NCI-H146 treated with DMSO at 0.1 percent for 48 hours (cell line): ENCODE results near the gene SVEP1.
"Not testable (repeated sequence)": the region's sequence is repeated elsewhere in the genome, so short reads cannot be mapped to it uniquely, and the experiment has no call there.

Experiments used
- DNase-seq: peaks from one replicate; lab custom pipeline; 2025; ENCODE audit not compliant: unreplicated experiment; lab: John Stamatoyannopoulos, UW

Gene SVEP1

DNA sequence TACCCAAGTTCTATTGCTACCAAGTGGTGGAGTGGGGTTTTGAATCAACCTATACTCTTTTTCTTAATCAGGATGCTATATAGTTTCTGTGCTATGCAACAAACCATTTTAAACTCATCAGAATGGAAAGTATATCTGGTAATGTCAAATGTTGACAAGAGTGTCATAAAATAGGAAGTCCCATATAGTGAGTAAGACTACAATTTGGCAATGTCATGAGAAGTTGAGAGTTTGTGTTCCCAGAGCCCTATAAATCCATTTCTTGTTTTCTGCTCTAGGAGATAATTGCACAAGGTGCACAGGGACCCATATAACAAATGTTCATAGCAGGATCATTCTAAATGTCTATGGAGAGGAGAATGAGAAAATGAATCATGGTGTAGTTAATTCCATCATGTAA is 132.1 kb downstream of the SVEP1 start:
- no peak for DNase-seq

DNA sequence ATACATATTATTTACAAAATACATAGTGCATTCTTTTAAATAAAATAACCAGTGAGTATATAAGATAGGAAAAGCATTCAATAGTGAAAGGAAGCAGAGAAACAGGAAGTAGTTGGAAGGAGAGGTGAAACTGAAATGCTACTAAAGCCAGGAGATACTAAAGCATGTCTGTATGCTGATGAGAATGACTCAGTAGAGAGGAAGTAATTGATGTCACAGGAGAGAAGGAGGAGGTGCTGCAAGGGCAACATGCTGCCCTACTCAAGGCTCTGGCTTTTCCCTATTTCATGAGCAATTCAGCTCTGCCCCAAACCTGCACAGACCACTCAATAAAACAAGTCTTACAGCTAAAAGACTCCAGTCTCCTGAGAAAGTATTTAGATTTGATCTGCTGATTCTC is 133.4 kb downstream of the SVEP1 start:
- no peak for DNase-seq

DNA sequence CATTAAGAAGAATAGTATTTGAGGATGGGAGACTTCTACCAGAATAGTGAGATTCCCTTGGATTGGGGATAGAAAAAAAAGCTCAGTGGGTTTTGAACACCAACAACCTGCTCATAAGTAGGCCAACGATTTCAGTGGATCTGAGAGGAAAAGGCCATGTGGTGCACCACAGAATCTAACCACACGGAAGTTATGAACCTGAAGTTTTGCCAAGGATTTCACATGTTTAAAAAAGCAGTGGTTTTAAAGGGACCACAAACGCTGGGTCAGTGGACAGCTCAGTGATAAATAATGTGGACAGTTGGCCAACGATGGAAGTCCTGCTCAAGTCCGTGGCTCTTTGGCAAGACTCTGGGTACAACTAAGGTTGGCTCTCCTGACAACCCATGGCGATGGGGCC is 134.6 kb downstream of the SVEP1 start:
- no peak for DNase-seq

DNA sequence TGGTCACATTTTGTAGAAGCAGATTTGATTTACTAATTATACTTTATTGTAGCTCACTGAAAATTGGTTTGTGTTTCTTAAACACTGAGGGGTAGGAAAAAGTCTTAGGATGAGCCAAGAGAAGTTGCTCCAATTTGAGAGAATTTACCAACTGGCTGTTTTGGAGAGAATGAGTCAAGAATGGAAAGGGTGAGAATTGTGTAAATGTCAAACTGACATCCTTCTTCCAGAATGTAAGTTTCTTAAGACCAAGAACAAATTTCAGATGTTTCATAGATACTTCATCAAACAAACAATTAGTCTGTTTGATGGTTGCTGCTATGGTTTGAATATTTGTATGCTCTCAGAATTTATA is 135.7 kb downstream of the SVEP1 start:
- DNase-seq, result no peak

DNA sequence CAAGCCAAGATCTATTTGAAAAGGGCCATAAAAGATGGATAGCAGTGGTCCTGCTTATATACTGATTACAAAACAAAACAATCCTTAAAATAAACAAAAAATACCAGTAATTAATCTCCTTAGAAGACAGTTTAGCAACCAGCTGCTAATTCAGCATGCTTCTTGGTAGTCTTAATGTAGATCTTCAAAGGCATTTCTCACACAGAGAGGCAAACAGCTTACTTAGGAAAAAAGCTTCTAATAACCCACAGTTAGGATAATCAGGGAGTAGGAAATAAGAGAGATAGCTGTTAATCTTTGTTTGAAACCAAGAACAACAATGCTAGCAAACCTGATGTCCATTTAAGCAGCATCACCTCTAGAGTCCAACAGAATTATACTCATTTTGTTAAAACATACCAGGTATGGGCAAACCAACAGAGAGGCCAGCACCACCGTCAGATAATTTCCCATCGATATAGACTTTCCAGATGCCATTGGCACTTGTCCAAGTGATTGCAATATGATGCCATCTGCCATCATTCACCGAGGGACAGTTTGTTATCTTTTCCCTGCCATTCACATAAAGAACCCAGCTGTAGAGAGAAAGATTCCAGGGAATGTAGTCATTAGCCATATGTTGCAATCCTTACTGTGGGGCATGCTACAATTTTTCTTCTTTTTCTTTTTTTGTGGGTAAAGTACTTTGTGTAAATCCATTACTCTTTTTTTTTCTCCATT is 136.2 kb downstream of the SVEP1 start:
- no peak for DNase-seq

DNA sequence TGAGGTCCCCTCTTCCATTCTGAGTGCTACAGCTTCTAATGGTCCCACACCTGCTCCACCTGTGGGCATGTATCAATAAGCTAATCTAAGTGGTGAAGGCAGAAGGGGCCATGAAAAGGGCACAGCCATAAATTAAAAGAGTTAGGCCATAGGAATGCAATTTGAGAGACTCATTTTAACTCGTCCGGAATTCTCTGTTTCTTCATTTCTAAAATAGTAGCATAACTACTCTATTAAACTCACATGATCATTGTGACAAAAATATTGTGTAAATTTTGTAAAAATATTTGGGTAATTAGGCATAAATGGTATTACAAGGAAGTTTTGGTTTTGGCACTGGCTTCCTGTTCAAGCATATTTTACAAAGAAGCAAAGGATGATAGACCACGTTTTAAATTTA is 138.7 kb downstream of the SVEP1 start:
- no peak for DNase-seq

DNA sequence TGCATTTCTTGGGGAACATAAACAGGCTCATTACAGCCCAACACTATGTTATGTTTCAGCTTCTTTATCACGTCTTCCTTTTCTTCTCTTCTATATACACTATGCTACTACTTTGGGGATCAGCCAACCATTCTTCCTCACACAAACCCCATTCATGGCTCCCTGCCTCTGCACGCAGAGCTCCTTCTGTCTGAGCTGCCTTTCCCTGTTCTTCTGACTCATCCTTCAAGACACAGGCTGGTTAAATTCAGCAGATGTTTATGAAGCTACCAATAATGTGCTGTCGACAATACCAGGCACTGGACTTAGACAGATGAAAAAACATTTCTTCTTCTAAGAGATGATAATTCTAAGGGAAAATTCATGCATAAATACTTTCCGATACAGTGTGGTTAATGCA is 139.4 kb downstream of the SVEP1 start:
- DNase-seq, result no peak

DNA sequence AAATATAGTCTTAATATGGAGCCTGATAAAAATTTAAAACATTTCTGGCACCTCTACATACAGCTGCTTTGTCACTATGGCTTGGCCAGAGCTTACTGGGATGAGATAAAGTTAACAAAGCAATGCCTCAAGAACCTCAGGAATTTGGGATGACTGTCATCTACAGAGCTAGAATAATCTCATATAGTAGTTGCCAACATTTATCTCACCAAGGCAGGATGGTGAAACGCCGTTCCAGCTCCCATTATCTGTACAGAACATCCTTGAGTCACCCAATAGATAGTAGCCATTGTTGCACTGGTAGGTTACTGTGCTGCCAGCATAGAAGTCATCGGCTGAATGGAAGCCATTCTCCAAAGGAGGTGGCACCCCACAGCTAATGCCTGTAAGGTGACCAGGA is 147.3 kb downstream of the SVEP1 start:
- no peak for DNase-seq

DNA sequence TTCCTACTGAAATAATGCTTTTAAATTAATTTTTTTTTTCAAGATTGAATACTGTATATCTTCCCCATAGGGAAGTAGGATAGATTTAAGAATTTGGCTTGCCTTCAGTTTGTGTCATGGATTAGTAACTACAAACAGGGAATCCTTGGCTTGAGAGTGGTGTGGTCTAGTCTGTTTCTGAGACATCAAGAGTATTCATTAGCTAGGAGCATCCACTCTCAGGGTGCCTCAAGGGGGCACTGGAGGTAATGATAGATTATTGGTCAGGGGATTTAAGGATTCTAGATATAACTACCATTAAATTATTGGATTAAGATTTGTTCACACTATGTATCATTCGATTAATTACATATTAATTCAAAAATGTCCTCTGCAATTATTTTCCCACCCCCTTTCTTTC is 150.1 kb downstream of the SVEP1 start:
- no peak for DNase-seq

DNA sequence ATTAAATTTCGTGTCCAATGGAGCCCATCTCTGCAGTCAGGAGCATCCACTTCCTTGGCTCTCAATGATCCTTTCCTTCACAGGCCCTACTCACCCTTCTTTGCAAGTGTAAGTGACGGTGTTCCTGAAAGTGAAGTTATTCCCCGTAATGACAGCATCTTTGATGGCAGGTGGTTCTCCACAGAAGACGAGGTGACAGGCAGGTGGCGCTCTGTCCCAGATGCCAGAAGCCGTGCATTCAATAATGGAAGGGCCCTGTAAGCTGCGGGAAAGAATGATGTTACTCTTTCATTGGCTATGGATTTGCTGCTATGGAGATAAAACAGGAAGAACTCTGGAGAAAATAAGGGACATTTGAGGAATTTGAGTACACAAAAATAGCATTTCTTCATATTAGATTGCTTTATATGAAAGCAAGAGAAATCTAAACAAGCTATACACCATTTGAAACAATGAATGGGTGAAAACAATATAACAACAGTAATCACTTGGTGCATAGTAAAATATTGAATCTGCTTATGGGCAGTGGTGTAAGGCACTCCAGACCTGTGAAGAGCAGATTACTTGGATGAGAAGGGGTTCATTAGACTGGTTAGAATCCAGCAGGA is 151.9 kb downstream of the SVEP1 start:
- no peak for DNase-seq

DNA sequence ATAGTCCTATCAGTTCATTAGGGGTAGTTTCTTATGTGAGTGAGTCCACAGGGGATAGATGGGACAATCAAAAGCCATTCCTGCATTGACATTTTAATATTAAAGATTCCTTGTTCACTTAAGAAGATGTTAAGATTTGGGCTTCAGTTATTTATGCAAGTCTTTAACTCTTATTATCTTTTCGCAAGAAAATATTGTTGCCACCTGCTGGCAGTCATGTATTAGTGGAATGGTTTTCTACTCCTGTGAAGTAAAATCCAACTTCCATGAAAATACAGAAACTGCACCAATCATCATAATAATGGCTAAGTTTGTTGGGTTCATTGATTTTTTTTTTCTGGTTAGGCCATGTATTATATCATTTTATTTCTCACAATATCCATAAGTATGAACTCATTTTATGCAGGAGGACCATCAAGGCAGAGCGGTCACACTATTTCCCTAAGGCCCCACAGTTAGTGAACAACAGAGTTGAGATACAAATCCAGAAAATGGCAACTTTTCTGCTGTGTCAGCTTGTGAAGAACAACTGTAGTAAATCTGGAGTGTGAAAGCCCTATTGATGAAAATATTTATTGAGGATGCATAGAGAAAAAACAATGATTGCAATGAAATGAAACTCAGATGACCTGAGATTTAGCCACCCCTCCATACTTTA is 153.4 kb downstream of the SVEP1 start:
- no peak for DNase-seq

DNA sequence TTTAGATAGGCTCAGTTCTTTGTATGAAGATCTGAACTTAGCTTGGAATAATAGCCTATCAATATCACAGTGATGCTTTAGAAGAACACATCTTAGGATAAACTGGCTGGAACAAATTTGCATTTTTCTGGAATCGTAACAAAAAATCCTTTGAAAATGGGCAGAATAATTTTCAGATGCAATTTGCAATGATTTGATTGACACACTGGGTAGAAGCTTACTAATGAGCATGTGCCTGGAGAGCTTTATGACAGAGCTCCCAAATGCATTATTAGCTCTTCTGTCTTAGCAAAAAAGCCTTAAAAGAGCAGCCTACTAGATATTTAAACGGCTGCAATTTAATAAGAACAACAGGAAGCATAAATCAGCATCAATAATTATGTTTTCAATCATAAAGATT is 165.1 kb downstream of the SVEP1 start:
- no peak for DNase-seq

DNA sequence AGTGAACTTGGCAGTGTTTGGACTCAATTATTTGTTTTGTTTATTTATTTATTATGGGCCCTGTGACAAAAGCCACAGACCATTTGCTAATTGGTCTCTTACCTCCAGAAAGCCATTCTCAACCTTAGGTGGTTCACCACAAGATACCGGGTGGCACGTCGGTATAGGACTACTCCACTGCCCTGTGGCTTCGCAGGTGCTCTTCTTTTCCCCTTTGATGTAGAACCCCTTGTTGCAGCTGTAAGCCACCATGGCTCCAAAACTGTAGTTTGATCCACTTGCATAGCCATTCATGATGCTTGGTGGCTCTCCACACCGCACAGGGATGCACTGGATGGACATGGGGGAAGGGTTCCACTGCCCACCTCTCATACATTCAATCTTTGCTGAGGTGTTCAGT is 168.6 kb downstream of the SVEP1 start:
- DNase-seq, result no peak

DNA sequence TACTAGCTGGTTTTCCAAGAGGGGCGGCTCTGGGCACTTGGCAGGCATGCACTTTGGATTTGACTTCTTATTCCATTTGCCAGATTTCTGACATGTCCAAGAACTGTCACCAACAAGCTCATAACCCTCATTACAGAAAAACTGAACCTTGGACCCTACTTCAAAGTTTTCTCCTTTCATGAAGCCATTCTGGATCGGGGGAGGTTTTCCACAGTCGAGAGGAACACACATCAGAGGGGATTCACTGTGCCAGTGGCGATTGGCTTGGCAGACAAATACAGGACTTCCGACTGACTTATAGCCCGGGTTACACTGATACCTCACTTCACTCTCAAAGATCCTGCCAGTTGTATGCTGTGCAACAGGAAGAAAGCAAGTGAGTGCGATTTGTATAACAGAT is 170.9 kb downstream of the SVEP1 start:
- no peak for DNase-seq

DNA sequence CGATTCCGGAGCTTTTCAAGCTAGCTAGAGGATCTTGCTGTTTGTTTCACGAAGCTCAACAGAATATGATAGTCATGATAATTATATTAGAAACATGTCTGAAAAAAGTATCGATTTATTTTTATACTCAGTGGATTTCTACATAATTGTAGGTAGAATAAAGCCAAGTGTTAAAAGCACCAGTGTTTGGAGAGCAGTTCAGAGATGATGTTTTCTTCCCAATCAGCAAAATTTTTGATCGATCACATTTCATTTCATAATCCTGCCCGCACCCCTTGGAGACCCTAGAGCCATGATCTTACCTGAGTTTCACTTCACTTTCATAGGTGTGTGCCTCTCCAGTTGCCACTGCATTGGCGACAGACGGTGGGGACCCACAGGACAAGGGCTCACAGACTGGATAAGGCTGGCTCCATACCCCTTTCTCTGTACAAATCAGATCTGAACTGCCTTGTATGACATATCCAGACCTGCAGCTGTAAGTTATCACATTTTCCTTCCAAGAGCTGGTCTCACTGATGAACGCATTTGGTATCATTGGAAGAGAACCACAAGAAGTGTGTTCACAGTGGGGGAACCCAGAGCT is 173.6 kb downstream of the SVEP1 start:
- DNase-seq, result no peak

DNA sequence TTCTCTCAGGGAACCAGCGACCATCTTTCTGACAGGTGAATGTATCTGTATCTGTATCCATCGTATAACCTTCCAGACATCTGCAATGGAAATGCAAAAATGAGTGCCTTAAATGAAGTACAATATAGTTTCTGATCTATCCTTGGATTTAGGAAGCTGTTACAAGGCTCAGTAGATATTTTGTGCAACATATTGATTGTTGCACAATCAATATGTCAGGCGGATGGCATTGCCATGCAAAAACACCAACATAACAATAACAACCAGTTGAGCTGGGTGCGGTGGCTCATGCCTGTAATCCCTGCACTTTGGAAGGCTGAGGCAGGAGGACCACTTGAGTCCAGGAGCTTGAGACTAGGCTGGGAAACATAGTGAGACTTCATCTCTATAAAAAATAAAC is 175.1 kb downstream of the SVEP1 start:
- no peak for DNase-seq

DNA sequence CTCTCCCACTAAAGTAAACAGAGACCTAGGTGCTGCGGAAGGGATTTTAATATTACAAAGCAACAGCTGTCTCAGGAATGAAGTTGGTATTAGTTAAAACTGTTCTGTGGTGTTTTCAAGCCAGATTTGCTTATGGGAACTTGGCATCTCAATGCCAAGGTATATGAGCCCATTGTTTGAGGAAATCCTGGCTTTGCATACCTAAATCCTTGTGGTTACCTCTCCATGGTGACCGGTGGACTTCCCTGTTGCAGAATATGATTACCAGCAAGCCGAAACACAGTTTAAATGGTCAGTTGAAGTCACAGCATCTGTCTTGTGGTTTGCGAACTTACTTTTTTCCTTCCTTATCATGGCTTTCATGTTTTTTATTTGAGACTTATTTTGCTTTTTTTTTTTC is 179.6 kb downstream of the SVEP1 start:
- DNase-seq, result no peak

DNA sequence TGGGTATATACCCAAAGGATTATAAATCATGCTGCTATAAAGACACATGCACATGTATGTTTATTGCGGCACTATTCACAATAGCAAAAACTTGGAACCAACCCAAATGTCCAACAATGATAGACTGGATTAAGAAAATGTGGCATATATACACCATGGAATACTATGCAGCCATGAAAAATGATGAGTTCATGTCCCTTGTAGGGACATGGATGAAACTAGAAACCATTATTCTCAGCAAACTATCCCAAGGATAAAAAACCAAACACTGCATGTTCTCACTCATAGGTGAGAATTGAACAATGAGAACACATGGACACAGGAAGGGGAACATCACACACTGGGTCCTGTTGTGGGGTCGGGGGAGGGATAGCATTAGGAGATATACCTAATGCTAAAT is 180.5 kb downstream of the SVEP1 start:
- DNase-seq, result not testable (repeated sequence)

DNA sequence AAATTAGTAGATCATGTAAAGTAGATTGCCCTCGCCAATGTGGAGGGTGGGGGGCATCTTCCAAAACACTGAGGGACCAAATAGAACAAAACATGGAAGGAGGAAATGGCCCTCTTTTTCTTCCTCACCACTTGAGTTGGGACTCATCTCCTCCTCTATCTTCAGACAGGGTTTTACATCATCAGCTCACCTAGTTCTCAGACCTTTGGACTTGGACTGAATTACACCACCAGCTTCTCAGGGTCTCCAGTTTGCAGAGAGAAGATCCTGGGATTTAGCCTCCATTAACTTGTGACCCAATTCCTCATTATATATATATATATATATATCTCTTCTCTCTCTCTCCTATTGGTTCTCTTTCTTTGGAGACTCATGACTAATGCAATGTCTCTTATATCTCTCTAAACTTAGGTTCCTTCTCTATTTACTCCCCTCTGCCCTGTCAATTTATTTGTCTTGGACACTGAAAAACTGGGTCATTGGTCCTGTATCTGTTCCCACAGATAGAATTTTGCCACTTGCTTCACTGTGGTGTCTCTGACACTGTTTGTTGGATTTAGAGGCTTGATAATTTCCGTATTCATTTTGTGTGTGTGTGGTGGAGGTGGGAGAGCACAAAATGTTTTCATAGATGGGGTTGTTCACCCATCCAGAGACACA is 187.6 kb downstream of the SVEP1 start:
- DNase-seq, result no peak

DNA sequence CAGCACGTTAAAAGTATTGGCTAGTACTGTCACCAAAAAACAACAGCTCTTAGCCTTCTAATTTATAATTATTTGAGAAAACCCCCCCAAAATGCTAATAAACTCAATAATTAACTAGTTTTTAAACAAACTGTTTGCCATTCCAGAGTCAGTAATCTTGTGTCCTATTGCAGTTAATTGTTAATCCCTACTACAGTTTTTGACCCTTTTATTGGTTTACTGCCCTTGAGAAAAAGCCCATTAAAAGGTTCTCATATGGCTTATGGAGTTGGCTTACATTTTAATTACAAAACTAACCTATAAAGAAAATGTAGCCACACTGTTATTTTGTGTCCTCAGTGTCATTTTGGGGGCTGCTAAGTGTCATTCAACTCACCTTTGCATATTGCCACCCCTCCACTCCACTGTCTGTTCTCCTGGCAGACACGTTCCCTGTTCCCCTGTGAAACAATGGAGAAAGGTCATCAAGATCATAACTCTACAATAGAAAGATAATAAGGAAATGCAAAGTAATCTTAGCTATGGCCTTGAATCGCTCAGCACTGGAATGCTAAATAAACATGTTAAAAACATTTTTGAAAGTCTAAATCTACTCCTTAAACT is 190.3 kb downstream of the SVEP1 start:
- DNase-seq, result no peak

DNA sequence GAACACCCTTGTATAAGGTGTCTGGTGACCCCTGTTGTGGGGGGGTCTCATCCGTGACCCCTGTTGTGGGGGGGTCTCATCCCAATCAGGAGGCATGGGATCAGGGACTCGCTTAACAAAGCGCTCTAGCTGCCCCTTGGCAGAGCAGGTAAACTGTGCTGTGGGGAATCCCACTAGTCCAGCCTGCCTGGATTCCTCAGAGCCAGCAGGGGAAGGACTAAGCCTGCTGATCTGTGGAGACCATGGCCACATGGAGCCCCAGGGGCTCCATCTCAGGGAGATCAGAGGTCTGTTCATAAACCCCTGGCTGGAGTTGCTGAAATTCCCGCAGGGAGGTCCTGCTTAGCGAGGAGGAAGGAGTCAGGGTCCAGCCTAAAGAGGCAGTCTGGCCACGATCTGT is 196.1 kb downstream of the SVEP1 start:
- DNase-seq, result no peak
